Stimulated activated CD4-positive, alpha-beta T cell treated with anti-CD3 and anti-CD28 coated beads, Interleukin-12 subunit alpha, Interleukin-12 subunit beta, amount 100 ng/mL, for 48 hours (primary cell): ENCODE data around the gene PLEK.
"Not testable (repeated sequence)": the region's sequence is repeated elsewhere in the genome, so short reads cannot be mapped to it uniquely, and the experiment has no call there.

ENCODE experiments used
- DNase-seq, 3 donors: peaks; one replicate each; pipeline ENCODE4 v3.0.0-alpha.2; 2020; ENCODE audit warnings: low read depth in 2 of 3, low spot score in 1 of 3

Gene PLEK, protein sequence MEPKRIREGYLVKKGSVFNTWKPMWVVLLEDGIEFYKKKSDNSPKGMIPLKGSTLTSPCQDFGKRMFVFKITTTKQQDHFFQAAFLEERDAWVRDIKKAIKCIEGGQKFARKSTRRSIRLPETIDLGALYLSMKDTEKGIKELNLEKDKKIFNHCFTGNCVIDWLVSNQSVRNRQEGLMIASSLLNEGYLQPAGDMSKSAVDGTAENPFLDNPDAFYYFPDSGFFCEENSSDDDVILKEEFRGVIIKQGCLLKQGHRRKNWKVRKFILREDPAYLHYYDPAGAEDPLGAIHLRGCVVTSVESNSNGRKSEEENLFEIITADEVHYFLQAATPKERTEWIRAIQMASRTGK

DNA sequence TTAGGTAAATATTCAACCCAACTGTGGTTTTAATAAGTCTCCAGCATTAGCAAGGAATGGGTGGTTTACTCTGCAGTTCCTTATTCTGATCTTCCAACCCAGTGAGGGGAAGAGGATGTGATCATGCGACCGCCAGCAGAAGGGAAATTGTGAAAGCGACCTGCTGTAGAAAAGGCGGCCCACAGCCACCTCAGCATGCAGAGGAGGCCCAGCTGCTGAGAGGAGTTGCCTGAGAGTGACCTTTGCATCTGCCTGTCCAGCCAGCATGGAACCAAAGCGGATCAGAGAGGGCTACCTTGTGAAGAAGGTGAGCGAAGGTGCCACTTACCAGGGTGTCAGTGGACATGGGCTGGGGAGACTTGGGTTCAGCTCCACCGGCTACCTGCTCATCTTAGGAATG, at the start of gene PLEK:
PLEK (plus strand) TSS at position 196 of the 400 bp plus-strand sequence; CDS start at position 266, 70 bp downstream.
- DNase-seq: no peak

DNA sequence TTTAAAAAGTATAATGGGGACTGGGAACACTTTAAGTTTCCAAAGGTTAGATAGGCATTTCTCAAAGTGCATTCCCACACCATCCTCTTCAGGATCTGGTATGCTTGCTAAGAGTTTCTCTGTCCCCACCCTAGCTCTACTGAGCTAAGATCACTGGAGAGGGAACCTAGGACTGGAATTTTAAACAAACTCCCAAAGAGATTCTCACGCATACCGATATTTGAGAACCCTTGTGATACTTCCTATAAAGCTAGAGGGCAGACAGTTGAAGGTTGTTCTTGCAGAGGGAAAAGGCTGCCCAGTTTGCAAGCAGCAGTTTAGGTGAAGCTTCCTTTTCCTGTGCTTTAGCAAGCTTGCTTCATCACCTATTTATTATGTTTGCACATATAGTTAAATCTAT, 49.0 kb upstream of the PLEK start:
- DNase-seq: no peak

DNA sequence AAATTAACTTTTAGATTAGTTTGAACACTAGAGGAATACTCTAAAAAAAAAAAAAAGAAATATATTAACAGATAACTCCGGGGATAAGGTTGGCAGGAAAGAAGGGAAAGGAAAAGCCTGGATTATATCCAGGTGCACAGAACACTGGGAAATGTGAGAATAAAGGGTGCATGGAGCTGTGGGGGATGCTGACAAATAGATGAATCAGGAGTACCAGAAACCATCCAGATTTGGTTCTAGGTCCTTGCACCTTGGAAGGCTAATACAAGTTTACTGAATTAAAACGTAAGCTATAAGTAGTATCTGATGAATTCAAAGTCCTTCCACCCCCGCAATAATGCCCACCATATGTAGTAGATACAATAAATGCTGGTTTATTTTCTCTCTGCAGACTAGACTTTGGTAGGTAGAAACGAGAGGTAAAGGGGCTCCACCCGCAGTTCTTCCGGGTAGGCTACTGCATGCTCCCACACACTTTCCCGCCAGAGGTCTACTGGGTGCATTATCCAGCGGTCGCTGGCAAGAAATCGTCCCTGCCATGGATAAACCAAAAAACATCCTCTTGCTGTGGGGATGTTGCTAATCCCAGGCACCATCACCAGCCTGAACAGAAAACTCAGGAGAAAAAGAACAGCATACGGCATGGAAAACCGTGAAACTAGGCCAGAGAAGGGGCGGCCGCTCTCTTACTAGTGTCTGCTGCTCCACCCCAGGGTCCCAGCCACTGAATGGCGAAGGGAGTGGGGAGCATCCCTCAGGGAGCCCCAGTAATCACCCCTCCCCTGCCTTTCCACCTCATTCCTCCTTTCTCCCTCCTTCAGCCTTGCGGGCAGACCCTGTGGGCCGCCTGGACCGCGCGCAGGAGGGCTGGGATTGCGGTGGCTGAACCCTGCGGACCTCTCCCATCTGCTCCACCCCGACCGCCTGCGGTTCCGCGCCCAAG, 46.8 kb upstream of the PLEK start:
- no peak for DNase-seq

DNA sequence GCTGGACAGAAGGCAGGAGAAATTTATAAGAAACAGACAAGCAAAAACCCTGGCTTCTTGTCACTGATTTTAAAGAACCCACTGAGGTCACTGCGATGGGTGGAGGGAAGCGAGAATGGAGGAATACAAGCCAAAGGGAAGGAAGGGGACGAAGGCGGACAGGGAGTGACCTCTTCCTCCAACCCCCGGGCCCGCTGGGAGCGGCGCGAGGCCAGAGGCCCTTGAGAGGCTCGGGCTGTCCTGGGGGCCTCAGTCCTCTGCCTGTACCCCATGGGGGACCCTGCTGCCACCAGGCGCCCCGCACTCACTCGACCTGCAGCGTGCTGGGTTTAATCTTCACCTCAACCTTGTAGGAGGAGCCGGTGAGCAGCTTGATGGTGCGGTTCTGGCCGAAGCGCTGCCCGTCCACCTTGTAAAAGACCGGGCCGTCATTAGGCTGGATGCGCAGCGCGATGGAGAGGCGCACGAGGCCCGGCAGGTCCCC, 46.1 kb upstream of the PLEK start:
- DNase-seq: no peak

DNA sequence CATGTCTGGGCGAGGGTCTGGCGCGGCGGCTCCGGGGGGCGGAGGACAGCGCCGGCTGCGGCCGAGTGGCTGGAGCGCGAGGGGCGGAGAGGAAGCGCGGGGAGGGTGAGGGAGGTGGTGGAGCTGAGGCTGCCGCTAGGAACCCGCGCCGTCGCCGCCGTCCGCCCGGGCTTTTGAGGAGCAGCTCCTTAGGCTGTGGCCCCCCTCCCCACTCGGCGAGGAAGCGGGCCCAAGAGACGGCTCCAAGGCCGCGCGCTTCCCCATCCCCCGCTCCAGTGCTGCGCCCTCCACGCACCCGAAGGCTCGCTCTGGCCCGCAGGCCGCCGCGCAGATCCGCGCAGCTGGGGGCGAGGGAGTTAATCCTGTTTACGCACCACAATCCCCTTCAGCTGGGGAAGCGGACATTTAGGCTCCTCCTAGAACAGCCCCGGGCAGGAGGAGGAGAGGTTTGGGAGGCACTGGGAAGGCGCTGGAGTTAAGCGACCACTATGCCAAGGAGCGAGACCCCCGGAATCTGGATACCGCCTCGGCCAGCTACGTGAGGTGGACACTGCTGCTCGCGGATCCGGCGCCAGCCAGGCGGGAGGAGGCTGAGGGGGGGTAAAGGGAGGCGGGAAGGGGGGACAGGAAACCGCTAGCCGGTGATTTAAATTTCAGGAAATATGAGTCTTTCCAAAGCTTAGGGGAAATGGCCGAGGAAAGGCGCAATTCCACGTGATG, 45.5 kb upstream of the PLEK start, which contains the start of gene CNRIP1:
CNRIP1 (minus strand) TSS at position 552 of the 720 bp plus-strand sequence; CDS start at position 3, 549 bp downstream.
- DNase-seq: no peak

DNA sequence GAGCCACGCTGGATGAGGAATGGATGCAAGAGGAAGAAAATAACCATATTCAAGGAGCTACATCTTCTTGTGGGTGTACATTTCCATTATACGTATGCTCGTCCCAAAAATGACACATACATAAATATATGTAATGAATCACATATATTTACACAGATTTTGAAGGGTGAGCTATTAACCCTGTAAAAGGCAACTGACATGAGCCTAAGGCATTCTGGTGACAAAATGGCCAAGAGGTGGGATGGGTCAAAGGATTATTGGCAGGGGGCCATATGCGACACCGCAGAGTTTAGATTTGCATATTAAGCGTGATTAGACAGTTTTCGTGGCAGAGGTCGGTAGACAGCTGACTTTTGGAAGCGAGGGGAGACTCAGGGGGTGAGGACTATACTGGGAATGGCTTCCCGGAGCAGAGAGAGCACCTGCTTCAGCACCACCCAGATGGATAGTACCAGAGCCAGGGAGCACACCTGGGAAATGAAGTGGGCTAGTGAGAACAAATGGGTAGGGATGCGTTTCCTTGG, 44.9 kb upstream of the PLEK start:
- no peak for DNase-seq

DNA sequence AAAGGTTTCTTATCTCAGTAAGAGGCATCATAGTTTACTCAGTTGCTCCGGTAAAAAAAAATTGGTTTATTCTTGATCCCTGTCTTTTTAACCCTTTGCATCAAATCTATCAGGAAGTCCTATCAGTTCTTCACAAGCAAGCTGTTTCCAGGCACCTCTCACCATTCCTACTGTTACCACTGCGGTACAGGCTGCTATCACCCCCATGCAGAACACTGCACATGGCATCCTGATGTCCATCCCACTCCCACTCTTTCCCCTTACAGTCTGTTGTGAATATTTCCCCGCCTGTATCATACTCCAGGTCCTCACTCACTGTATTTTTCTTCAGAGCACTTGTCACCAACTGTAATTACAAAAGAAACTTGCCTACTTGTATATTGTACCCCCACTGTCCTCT, 40.0 kb upstream of the PLEK start:
- no peak for DNase-seq

DNA sequence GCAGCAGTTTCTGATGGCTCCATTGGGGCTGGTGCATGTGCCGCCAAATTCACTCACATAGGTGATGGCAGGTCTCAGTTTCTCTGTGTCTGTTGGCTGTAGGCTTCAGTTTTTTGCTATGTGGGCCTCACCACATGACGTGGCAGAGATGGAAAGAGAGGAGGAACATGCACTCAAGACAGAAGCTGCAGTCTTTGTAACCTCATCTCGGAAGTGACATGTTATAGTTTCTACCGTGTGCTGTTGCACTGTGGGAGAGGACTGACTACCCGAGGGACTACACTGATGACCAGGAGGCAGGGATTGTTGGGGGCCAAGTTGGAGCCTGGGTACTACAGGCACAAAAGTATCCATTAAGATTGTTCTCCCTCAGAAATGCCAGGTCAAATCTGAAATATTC, 36.2 kb upstream of the PLEK start:
- DNase-seq: no peak

DNA sequence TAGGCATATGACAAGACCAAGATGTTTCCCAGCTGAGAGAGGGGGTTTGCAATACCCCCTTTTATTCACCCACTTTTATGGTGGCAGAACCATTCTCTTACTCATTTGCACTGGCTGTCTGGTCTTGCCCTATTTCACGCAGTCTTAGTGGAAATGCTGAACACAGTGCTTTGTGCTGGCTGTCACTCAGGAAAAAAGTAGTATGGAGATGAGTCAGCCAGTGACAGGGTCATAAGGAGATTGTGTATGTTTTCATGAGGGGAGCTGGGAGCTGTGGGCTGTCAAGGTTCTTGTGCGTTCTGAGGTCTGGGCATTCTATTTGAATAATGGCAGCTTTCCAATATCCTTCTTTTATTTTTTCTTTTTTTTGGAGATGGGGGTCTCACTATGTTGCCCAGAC, 34.4 kb upstream of the PLEK start:
- no peak for DNase-seq

DNA sequence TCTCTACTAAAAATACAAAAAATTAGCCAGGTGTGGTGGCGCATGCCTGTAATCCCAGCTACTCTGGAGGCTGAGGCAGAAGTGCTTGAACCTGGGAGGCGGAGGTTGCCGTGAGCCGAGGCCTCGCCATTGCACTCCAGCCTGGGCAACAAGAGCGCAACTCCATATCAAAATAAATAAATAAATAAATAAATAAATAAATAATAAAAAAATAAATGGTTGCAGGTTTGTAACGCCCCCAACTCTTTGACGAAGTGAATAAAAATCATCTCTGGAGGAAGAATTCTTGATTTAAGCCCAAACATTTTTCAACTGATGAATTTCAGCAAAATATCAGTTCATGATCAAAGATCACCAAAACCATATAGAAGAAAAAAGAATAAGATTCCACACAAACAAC, 32.1 kb upstream of the PLEK start:
- DNase-seq: no peak

DNA sequence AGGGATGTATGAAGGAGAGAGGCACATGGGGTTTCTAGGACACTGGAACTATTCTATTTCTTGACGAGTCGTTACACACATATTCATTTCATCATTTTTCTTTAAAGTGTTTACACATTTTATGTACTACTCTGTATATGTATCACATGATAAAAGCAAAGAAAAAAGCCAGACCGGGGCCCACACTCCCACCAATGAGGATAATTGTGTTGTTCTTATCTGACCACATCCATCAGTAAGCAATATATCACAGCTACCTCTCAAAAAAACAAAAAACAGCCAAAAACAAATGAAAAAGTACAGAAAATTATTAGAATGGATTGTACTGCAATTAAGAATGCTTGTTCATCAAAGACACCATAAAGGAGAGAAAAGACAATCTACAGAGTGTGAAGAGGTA, 31.2 kb upstream of the PLEK start:
- DNase-seq: no peak

DNA sequence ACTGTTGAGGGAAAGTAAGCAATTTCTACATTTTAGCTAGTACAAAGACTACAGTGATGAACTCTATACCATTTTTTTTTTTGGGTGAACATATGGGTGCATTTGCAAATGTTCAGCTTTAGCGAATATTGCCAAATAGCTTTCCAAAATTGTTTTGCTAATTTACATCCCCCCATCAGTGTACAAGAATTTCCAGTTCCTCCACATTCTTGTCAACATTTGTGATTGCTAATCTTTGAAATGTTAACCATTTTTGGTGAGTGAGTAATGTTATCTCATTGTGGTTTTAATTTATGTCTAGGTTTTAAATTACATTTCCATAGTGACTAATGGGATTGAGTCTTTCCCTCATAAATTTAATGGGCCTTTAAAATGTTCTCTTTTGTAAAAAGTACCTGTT, 28.9 kb upstream of the PLEK start:
- DNase-seq: no peak

DNA sequence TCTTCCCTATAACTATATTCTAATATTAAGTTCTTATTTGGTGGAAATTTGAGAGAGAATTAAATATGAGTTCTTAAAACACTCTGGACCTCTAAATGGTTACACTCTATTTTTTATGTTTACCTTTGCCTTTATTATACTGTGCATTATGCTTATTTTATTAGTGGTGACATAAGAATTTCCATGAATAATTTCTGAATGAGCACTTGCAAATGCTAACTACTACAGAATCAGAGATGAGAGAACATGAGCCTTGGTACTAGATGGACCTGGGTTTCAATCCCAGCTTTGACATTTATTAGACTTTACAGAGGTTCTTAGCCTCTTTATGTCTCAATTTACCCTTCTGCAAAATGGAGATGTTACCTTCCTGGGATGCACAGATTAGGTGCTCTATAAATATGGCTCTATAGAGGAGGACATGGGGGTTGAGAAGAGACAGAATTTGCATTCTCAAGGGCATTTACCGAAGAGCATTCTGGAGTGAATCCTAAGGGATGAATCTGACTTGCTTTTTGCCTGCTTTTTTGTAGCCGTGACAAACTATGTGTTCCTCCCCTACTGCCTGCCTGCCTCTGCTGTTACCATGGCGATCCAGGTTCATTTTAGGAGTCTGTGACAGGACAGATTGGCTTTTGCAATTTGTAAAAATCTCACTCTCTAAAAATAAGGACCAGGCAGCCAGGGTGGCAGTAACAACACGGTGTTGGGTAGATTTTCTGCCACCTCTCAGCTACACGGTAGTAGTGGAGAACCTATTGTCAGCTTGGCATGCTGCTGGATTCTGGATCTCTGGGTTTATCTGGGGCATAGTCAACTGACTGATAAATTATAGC, 24.6 kb upstream of the PLEK start:
- no peak for DNase-seq

DNA sequence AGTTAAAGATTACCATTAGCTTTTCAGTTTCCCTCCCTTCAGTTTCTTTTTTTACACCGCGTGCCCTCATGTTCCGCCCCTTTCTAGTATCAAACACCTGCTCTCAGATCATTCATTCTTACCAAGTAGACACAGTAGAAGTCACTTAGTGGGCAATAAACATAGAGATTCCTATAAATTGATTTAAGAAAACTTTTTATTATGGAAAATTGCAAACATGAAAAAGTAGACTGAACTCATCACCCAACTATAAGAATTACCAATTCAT, 24.1 kb upstream of the PLEK start:
- DNase-seq: no peak

DNA sequence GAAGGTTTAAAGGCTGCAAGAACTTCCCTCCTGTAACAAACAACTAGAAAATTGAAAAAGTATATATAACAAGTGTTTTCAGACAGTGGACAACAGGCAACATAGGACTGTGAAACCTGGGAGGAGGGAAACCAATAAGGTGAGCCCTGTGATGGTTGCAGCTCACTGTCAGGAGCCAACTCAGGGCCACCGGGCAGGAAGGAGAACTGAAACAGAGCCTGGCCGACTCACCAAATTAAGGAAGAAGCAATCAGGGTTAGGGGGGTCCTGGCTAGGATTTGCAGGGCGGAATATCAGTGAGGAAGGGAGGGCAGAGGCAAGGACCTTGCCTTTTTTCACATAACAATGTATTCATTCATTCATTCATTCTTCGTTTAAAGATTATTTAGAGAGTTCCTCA, 23.5 kb upstream of the PLEK start:
- DNase-seq: no peak

DNA sequence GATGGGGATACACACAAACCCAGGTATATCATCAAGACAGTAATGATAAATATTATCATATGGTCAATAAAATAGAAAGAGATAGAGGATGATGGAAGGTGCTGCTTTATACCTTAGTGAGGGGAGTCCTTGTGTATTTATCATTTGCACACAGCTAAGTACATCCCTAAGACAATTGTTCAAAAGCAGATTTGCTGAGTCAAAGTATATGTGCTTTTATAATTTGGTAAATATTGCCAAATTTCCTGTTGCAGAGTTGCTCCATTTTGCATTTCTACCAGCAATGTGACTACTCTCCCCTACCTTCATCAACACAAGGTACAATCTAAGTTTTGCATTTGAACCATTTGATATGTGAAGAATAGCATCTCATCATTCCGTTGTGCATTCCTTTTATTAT, 22.6 kb upstream of the PLEK start:
- no peak for DNase-seq

DNA sequence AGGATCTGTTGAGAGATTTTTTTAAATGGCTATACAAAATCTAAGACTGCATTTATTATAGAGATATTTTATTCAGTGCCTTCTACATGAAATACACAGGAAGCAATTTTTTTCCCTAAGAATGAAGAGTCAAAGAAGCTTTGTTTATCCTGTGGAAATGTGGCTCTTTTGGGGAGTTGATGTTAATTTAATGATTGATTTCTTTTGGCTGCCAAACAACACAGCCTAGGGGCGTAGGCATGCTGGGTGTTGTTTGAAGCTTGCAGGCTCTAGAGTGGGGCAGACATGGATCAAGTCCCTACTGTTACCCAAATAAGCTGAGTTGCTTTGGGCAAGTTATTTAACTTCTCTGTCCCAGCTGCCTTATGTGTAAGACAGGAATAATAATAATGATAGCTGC, 21.1 kb upstream of the PLEK start:
- DNase-seq: no peak

DNA sequence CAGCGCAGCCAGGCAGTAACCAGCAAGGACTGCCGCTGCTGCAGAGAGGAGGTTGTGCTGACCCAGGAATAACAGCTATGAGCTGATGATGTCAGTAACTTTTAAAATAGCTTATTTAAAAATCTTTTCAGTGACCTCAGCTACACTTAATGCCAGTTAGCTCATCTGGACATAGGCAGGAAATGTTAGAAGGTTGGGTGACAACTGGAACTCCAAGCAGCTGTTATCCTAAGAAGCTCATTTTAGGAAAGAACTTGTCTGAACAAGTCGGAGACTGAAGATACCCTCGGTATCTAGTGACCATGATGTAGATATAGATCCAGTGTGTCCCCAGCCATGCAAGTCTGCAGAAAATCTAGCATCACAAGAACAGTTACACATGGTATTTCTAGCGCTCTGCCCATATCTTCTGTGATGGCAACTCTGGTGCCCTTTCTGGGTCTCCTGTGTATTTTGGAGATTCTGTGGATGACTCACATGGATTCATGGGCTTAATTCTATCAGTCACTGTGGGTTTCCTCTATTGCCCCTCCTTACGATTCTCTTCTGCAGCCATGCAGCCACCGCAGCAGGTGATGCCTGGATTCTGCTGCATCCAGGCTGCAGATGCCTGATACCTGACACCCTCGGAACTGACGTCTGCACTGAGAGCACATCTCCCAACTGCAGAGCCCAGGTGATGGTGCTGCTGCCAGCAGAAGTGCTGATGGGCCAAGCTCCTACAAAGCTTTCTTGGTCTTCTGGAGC, 19.8 kb upstream of the PLEK start:
- DNase-seq: no peak

DNA sequence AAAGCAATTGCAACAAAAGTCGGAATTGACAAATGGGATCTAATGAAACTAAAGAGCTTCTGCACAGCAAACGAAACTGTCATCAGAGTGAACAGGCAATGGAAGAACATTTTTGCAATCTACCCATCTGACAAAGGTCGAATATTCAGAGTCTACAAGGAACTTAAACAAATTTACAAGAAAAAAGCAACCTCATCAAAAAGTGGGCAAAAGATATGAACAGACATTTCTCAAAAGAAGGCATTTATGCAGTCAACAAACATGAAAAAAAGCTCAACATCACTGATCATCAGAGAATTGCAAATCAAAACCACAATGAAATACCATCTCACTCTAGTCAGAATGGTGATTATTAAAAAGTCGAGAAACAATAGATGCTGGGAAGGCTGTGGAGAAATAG, 16.0 kb upstream of the PLEK start:
- DNase-seq: not testable (repeated sequence)

DNA sequence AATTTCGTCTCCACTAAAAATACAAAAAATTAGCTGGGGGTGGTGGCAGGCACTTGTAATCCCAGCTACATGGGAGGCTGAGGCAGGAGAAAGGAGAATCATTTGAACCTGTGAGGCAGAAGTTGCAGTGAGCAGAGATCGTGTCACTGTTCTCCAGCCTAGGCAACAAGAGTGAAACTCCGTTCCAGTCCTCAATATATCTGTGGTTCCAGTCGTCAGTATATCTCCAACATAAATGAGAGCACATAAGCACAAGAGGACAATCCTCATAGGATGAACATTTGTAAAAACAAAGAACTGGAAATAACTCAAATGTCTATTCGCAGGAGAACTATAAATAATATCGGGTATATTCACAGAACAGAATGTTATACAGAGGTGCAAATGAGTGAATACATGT, 13.1 kb upstream of the PLEK start:
- DNase-seq: no peak
